ENCODE data around the gene FYCO1.

DNA sequence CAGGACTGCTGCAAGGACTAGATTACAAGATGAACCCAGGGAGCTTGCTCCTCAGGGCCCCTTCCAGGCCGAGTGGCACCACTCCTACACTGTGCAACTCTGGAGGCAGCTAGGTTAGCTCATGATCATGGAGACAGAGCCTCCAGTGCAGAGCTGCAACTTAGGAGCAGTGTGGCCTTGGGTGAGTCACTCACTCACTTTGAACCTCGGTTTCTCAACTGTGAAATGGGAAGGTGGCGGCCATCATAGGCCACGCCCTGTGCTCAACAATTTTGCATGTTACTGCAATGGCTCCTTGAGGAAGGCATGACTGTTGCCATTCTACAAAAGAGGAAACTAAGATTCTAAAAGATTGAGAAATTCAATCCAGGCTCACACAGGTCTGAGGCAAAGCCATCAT, 63.5 kb downstream of the FYCO1 start:
- TF ChIP-seq POLR2A (IDR thresholded peaks at IDR 0.05; ENCODE audit: low read length) (no peak), GATA1 (IDR thresholded peaks at IDR 0.05; ENCODE audit: low read depth, low read length) (no peak)

All from erythroblast (primary cell).